ENCODE data around the gene COA7. TPM values are rescaled to one million over a fixed set of nuclear protein-coding genes. Genes with fewer than 3 reads are reported as not detected.
A peak's percentile ranks its signal among the peaks of the same experiment; 100 is the strongest.

The COA7 gene
- total RNA-seq, 2 experiments from 2014 or later = 16.3 to 17.6 TPM

DNA sequence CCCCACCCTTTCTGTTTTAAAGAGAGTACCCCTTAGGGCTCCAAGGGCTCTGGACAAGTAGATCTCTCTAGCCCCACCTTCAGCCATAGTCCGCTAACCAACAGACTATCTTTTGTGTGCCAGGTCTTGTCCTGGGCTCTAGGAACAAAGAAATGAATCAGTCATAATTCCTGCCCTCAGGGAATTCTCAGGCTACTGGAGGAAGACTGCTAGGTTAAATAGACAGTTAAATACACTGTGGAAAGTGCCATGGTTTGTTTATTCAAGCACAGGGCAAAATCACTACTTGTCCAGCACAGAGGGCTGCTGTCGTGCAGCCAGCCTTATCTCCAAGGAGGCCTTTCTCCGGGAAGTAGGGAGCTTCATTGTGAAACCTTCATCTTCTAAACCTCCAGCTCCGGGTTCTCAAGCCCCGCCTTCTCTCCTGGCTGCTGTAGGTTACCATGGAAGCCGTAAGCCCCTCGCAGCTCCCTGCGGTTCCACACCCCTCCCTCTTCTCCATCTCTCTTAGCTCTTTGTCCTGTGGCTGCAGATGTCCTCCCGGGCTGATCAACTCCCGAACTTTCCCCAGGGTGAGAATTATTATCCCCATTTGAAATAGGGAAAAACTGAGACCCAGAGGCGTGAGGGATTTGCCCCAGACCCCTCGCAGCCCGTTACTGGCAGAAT, 35.4 kb downstream of the COA7 start:
- ATAC-seq (no peak), DNase-seq (no peak)
- Mint-ChIP-seq H3K27ac (no peak overlapping the region), H3K4me3 (no peak overlapping the region), H3K27me3 (no peaks in the 10 kb centered on the region), H3K36me3 (ENCODE audit: low read depth) (no peaks in the 10 kb centered on the region), H3K4me1 (ENCODE audit: low read depth) (peaks cover 26% of the 10 kb centered on the region), H3K9me3 (no peaks in the 10 kb centered on the region)
- ChIA-PET POLR2A (interaction anchor here (1.7 kb wide), 1 partner anchor 30 kb away, joined by 4 read pairs; the partner anchor contains the start of gene SHISAL2A), CTCF (no interaction called here)
- intact Hi-C loops (cut with micrococcal nuclease) = no loop called here
- TF ChIP-seq, protein P1, sequence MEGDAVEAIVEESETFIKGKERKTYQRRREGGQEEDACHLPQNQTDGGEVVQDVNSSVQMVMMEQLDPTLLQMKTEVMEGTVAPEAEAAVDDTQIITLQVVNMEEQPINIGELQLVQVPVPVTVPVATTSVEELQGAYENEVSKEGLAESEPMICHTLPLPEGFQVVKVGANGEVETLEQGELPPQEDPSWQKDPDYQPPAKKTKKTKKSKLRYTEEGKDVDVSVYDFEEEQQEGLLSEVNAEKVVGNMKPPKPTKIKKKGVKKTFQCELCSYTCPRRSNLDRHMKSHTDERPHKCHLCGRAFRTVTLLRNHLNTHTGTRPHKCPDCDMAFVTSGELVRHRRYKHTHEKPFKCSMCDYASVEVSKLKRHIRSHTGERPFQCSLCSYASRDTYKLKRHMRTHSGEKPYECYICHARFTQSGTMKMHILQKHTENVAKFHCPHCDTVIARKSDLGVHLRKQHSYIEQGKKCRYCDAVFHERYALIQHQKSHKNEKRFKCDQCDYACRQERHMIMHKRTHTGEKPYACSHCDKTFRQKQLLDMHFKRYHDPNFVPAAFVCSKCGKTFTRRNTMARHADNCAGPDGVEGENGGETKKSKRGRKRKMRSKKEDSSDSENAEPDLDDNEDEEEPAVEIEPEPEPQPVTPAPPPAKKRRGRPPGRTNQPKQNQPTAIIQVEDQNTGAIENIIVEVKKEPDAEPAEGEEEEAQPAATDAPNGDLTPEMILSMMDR (IDR thresholded peaks at IDR 0.05) = no peak

DNA sequence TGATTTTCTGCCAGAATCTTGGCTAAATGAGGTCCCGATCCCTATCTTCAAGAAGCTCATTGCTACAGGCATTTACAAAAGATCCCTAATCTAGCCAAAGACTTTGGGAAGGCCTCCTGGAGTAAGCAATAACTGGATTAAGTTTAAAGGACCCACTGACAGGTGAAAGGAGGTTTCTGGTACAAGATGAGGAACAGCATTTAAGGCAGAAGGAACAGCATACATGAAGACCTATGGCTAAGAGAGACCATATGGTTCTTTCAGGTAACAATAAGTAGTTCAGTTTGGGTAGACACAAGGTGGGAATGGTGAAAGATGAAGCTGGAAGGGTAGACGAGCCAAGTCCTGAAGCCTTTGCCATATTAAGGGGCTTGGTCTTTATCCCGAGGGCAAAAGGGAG, 37.3 kb downstream of the COA7 start:
- no peaks in the 10 kb centered on the region for H3K9me3 Mint-ChIP-seq
- no peaks in the 10 kb centered on the region for H3K27me3 Mint-ChIP-seq
- POLR2A ChIA-PET = interaction anchor here (0.8 to 1.6 kb wide), 3 partner anchors 22 to 257 kb away, joined by 3 to 5 read pairs (median 3); no protein-coding TSS in a partner anchor
- TF ChIP-seq, protein P1 (IDR thresholded peaks at IDR 0.05) = no peak
- no peaks in the 10 kb centered on the region for H3K36me3 Mint-ChIP-seq (ENCODE audit: low read depth)
- DNase-seq (no peak), ATAC-seq (no peak)
- intact Hi-C loops (cut with micrococcal nuclease) = no loop called here
- peak overlapping the region; percentile 10 for H3K27ac Mint-ChIP-seq
- CTCF ChIA-PET = interaction anchor here (1.0 kb wide), 1 partner anchor 9 kb away, joined by 3 read pairs; no protein-coding TSS in a partner anchor
- H3K4me3 Mint-ChIP-seq = no peak overlapping the region
- peaks cover 28% of the 10 kb centered on the region for H3K4me1 Mint-ChIP-seq (ENCODE audit: low read depth)

DNA sequence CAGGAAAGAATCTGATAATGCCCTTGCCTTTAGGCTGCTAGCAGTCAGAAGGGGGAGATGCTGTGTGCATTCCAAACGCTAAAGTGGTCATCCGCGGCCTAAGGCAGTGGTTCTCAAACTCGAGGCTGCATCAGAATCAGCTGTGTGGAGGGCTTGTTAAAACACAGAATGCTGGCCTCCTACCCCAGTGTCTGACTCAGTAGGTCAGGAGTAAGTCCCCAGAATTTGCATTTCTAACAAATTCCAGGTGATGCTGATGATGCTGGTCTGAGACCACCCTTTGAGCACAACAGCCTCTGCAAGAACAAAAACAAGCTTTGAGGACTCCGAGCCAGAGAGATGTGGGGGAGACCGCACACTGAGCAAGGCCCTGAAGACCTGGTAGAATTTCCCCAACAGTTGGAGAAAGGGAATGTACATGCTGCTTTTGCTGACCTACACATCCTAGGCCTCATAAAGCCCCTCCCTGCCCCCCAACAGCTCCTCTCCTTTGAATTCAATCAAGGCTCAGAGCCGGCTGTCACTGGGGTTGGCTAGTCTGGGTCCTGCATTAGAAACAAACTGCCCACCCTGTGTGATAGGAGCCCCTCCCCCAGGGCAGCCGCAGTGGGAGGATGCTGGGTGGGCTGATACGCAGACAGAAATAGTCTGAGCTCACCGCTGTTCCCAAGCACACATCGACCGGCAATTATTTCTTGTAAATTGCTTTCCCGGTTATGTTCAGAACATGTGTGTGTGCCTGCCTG, 38.1 kb downstream of the COA7 start:
- Mint-ChIP-seq H3K9me3 (no peaks in the 10 kb centered on the region), H3K27ac (peak overlapping the region; percentile 91), H3K4me1 (ENCODE audit: low read depth) (peaks cover 34% of the 10 kb centered on the region), H3K4me3 (peak overlapping the region; percentile 3), H3K36me3 (ENCODE audit: low read depth) (no peaks in the 10 kb centered on the region), H3K27me3 (no peaks in the 10 kb centered on the region)
- ChIA-PET POLR2A (interaction anchor here (0.8 to 1.9 kb wide), 8 partner anchors 19 to 257 kb away, joined by 3 to 8 read pairs (median 4); partner anchors contain the start of genes SHISAL2A and TUT4), CTCF (interaction anchor here (1.0 to 1.1 kb wide), 2 partner anchors 8 to 31 kb away, joined by 3 to 4 read pairs; no protein-coding TSS in a partner anchor)
- DNase-seq (peak; percentile 34), ATAC-seq (peak; percentile 14)
- TF ChIP-seq, protein P1 (IDR thresholded peaks at IDR 0.05) = no peak
- intact Hi-C loops (cut with micrococcal nuclease) = loop anchor here (10.0 kb wide), 1 partner anchor 255 kb away; the partner anchor contains the start of genes ORC1 and PRPF38A

DNA sequence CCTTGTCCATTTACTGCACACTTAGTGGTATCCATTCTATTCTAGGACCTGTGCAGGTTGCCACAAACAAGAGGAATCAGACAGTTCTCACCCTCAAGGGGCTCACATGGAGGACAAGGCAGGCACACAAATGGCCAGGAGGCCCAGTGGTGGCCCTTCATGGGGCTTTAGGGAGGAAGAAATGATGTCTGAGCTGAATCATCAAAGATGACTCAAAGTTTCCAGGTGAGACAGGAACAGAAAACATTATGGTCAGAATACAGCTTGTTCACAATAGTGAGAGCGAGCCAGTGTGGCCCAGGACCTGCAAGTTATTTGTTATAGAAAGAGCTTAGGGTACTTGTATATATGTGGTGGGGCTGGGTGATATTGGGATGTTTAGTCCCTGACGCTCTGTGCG, 38.8 kb downstream of the COA7 start:
- Mint-ChIP-seq H3K4me3 (peak overlapping the region; percentile 3), H3K27me3 (no peaks in the 10 kb centered on the region), H3K27ac (peak overlapping the region; percentile 91), H3K4me1 (ENCODE audit: low read depth) (peaks cover 36% of the 10 kb centered on the region), H3K36me3 (ENCODE audit: low read depth) (peaks cover 2% of the 10 kb centered on the region), H3K9me3 (no peaks in the 10 kb centered on the region)
- TF ChIP-seq, protein P1 (IDR thresholded peaks at IDR 0.05) = no peak
- POLR2A ChIA-PET = interaction anchor here (1.2 to 1.9 kb wide), 9 partner anchors 18 to 139 kb away, joined by 3 to 9 read pairs (median 4); partner anchors contain the start of genes SHISAL2A and TUT4
- DNase-seq = peak; percentile 71
- intact Hi-C loops (cut with micrococcal nuclease) = loop anchor here (10.0 kb wide), 1 partner anchor 255 kb away; the partner anchor contains the start of genes ORC1 and PRPF38A
- ATAC-seq = peak; percentile 79
- CTCF ChIA-PET = interaction anchor here (1.1 to 1.2 kb wide), 2 partner anchors 18 to 32 kb away, joined by 3 to 4 read pairs; no protein-coding TSS in a partner anchor

All from activated CD8-positive, alpha-beta T cell treated with anti-CD3 and anti-CD28 coated beads for 36 hours (primary cell).